GM18909 (cell line): ENCODE measurements around the gene PGAP1.

ENCODE experiments used
- ATAC-seq: cut with Tn5 transposase; IDR thresholded peaks from one replicate; pipeline ENCODE4 v1.9.1; 2021; ENCODE audit warnings: mild to moderate bottlenecking; ENCODE audit not compliant: unreplicated experiment, poor library complexity

The PGAP1 gene

DNA sequence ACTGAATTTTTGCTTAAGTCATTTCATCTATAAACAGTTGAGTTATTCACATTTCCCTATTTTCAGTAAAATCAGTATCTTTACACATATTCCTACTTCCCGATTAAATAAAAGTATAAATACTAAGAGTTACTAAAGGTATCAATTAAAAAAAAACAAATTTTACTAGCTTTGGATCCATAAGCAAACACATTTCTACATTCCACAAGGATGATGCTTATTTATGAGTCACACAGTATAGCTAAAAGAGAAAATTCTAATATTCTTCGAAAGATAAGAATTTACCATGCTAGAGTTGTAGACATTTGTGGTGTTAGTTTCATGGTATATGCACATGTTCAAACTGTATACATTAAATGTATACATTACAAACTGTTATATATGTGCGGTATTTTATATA lies 23.7 kb downstream of the PGAP1 start:
- no peak for ATAC-seq

DNA sequence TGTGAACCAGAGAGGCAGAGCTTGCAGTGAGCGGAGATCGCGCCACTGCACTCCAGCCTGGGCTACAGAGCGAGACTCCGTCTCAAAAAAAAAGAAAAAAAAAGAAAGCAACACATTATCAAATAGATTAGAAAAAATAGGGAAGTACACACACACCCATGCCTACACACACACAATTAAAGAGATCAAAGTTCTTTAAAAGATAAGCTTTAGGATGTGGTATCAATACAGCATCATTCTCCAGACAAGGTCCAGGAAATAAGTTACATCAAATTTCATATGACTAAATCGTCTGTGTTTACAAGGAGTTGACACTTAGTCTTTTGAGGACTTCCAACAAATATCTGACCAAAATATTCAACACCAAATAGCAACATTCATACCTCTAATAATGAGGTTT lies 25.7 kb downstream of the PGAP1 start:
- ATAC-seq: no peak

DNA sequence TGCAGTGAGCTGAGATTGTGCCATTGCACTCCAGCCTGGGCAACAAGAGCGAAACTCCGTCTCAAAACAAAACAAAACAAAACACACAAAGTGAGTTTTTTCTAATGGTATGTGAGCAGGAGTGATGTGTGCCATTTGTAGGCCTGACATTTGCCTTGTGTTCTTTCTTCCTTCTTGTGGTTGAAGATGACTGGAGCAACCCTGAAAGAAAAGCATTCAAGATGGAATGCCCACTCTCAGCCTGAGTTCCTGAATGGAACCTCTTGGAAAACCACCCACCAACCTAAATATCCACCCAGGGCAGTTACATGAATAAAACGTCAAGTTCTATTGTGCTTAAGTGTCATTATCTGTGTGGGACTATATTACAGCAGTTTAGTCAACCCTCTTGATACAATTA lies 26.5 kb downstream of the PGAP1 start:
- no peak for ATAC-seq

DNA sequence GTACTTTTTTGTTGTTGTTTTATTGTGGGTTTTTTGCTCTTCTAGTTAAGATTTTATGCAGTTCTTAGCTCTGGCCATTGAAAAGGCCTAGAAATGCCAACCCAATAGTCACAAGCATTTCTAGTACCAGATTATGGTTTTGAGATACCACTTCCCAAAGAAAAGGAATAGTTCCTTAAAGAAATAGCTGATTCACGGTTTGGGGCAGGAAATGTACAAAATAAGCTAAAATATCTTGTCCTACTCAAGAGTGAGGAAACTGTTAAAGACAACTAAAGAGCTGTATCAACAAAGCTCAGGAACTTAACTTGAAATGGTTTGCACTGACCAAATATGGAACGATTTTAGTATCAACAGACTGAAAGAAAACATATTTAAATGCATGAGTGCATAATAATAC lies 35.4 kb downstream of the PGAP1 start:
- no peak for ATAC-seq

DNA sequence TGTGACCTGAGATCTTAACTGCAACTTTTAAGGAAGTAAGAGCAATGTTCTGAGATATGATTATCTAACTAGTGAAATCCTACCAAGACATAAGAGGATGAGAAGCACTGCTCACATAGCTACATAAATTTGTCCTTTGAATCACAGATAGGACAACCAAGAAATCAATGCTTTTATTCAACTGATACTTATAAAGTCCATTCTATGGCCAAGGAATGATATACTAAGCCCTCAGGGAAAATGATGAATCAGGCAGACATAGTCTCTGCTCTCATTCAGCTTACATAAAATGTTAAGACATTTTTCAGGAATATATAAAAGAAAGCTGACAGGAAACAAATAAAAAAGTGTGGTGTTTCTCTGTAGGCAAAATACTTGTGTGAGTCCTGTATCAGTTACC lies 39.1 kb downstream of the PGAP1 start:
- no peak for ATAC-seq

DNA sequence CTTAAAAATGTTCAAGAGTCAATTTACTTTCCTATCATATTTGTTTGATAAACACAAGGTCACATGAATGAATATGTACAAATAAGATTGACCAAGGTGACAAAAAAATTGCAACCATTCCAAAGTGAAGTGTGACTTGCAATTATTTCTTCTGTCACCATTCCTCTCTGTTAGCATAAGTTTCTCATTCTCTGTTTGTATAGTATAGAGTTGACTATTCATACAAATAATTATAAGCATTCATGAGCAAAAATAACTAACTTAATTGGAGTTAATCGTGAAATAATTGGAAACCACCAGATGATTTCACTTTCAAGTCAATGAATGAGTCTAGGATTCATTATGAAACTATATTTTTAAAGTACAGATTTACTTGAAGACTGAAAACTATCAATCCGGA lies 42.1 kb downstream of the PGAP1 start:
- no peak for ATAC-seq

DNA sequence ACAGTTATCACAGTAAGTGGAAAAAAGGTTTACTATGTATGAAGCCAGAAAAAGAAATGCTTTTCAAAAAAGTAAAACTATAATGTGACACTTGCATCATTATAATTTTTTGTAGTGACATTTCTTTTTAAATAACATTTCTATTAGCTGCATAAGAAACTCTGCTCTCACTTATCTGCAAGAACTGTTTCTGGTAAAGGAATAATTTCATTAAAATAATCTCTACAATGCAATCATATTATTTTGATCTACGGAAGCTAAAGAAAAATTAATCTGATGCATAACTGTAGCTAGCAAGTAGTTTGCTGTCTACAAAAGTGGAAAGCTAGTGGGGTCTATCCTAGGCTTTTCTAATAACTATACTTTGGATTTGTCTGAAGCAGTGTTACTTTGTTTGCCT lies 50.1 kb downstream of the PGAP1 start:
- ATAC-seq: no peak

DNA sequence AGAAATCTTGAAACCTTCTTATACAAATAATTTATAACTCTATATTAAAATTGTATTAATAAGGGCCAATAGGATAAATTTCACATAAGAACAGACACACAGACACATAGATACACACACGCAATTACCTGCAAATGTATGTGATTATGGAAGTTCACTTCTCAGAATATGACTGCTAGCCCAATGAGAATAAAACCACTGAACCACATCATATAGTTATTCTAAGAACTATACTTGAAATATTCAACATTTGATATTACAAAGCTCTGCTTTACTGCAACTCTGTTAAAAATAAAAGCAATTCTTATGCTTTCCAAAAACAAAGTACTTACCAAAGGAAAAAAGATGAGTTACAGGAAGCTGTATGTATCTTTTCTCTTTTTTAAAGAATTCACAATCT lies 51.1 kb downstream of the PGAP1 start:
- ATAC-seq: no peak

DNA sequence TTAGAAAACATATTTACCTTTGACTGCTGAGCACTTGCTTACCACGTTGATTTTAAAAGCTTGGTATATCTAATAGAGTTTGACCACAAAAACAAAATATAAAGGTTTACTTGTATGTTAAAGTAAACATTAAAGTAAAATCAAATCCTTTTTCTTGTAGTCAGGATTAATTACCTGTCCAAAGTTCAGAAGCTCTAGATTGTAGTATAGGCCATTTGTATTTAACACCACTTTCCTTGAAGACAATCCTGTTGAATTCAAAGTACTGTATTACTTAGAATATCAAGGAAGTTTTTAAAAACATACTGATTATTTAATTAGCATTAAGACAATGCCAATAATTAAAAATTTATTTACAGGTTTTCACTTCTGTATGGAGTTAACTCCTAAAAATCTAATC lies 53.0 kb downstream of the PGAP1 start:
- ATAC-seq: no peak

DNA sequence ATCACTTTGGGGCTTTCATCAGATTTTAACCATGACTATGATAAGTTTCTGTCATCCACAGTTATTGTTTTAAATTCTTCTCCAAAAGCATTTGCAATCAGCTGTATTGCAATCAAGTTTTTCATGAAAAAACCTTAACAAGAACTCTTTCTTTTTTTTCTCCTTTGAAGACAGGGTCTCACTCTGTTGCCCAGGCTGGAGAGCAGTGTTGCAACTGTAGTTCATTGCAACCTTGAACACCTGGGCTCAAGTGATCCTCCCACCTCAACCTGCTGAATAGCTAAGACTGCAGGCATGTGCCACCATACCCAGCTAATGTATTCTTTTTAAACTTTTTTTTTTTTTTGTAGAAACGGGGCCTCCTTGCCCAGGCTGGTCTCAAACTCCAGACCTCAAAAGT lies 71.9 kb downstream of the PGAP1 start:
- ATAC-seq: no peak

DNA sequence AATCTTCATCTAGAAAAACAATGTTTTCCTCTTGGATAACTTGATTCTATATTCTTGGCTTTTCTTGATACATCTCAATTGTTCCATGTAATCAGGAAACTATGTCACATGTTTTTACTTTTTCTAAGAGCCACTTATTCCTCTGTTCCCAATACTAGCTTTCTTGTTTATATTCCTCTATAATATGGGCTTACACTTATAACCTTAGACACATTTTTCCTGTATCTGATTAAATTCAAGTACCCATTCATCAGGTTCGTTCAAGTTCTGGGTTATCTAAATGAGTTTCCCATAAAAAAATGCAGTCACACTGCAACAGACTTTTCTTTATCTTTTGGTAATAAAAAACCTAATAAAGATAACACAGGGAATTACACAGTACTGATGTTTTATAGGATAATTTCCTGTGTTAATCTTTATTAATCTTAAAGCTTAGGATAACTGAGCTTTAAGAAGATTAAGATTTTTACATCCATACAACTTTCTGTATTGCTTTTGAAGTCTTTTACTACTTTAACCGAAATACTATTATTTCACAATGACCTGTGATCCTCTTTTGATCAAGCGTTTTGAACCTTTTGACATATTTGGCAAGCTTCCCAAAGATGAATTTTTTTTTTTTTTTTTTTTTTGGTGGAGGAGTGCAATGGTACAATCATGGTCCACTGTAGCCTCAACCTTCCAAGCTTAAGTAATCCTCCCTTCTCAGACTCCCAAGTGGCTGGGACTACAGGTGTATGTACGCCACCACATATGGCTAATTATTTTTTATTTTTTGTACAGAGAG lies 73.0 kb downstream of the PGAP1 start:
- ATAC-seq: no peak

DNA sequence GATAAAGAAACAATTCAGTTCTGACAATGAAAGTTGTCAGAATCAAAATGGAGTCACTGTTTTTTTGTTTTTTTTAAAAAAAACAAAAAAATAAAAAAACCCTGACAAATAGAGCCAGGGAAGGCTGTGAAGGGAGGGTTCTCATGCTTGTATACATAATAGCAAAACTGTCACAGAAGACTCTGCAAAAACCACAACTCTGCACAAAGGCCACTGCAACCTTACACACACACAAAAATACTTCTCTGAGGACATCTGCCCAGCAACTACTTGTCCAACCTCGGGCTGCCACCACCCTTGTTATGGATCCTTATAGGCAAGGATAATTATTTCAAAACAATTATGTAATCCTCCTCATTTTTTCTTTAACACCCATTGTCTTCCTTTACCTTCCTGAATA lies 75.4 kb downstream of the PGAP1 start:
- no peak for ATAC-seq

DNA sequence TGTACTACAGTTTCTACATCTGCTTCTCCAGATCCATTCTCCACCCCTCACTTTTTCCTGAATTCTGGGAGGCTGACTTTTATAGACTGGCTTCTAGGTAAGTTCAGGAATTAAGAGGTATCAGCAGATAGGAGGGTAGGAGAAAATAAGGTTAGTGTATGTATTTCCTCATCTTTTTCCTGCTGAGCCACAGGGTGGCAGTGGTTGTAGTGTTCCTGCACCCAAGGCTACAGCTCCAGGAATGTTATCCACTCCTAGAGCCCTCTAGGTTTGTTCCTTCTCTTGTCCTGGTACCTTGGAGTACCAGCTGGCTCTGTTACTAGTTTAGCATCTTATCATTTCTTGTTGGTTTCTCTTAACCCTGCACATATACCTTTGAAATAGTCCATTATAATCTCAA lies 76.6 kb downstream of the PGAP1 start:
- ATAC-seq: no peak

DNA sequence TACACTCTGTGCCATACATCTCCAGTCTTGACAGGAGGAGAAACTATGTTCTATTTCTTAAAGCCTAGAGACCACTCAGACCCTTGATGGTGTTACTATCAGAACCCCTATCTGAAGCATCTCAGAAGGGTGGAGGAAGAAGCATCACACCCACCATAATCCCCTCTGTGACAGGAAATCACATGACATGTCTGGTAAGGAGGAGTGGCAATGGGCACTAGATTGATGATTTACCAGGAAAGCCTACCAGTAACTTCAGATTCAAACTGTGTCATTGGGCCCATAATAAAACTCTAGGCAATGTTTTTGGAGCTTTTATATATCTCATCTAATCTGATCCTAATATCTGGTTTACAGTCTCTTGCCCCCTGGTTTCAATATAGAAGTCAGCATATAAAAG lies 80.2 kb downstream of the PGAP1 start:
- ATAC-seq: no peak

DNA sequence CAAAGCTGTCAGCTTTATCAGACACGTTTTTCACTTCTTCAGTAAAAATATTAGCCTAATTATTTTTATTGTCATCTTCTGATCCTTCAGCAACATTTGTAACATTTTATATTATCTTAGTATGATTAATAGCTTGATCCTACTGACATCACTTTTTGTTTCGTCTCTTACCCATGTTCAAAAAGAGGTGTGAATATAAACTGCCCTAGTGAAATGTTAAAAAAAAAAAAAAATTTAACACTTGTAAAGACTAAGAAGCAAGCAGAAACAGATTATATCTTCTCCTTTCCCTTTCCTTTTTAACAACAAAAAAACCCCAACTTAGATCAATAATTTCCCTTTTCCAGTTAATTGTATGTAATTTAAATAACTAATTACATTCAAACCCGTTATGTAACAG lies 81.1 kb downstream of the PGAP1 start:
- ATAC-seq: no peak

DNA sequence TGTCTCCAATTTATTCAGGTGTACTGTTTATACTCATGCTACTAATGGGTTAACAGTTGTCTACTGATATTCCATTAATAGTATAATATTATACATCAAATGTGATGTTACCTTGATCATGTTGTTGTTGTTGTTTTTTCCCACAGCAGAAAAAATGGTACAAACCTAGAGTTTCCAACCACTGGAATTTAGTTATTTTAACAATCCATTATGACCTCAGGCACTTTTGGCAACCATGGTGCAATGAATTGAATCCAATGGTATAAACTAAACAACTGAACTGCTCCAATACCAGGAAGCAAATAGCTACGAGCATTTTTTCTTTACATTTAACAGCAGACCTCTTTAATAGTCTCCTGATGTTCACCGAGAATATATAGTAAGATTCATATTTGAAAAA lies 86.3 kb downstream of the PGAP1 start:
- no peak for ATAC-seq

DNA sequence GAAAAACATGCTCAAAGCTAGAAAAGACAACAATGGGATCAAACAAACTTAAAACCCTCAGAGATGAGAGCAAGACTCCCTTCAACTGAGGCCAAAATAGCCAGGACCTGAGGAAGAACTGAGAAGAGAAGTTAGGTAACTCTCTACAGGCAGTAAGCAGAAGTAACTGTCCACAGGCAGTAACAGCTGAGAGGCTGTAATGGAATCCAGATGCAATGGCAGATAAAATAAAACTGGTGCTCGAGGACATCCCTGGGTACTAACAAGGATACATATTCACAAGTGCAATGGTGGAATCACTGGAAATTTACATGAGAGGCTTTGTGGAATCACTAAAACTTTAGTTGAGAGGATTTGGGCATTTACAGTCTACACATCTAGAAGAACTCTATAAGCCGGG lies 86.9 kb downstream of the PGAP1 start:
- ATAC-seq: no peak

DNA sequence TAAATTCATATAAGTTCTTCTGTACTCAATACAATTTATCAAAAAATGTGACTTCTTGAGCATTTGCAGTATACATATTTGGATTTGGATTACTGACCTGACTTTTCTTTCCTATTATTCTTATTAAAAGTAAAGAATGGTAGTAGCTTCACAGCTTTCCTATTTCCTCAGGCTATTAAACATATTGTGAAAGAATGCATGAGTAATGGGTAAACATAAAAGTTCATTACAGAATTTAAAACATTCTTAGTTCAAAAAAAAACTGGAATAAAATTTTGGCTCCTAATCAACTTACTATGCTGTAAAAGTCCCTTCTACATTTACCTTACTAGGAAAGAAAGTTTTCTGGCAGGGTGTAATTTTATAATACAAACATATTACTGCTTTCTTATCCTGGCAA lies 90.1 kb downstream of the PGAP1 start:
- no peak for ATAC-seq

DNA sequence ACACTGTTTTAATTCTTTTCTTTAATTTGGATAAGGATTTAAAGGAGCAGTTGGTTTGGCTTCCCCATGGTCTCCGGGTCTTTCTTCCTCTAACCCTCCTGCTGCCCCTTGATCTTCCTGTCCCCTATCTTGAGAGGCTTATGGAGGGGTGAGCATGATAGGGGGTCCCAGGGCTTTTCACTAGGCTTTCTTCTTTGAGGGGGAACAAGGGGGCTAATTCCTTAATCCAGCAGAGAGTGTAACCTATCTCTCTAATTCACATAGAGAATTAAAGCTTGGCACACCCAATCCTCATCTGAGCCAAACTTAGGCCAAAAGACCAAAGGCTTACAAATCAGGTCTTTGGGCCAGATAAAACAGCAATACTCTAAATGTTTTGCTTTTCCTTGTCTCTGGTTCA lies 95.8 kb downstream of the PGAP1 start:
- no peak for ATAC-seq

DNA sequence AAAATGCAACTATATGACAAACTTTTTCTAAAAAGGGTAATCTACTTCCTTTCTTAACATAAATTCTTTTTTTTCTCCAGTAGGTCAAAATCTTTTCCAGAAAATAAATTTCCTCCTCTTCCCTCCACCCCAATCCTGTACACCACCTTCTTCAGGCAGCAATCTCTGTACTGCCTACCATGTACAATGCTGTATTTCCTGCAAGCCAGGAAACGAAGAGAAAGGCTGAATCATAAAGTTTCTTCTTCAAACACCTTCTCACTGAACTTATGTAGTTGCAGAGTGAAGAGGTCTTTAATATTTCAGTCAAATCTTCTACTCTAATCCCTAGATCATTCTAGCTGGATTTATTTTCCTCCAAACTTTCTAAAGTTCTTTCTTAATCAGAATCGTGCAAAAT lies 99.2 kb downstream of the PGAP1 start:
- no peak for ATAC-seq

DNA sequence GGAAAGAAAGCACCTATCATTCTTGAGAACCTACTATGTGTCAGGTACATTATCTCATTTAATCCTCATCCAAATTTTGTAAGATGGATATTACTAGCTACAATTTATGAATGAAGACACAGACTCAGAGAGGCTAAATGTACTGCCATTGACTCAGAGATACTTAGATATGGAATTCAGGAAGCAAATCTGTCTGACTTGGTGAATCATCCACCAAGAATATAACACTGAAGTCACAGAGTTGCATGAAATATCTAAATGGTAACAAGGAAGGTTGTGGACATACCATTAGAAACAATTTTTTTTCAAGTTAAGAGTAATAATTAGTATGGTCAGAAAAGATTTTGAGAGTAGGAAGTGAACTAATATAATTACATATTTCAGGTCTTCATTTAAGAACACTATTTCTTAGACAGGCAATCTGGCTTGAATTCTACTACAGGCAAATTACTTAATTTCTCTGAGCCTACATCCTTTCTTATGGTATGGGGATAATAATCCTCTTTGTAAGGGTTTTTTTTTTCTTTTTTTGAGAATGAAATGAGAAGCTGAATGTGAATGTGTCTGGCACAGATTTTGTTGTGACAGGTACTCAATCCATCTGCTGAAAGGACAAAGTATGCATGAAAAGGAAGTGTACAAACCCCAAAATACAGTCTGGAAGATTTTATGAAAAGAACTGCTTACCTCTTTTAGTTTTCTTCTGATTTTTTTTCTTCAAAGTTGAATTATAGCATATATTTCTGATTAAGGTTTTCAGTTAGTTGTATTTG lies 102.6 kb downstream of the PGAP1 start:
- ATAC-seq: no peak

DNA sequence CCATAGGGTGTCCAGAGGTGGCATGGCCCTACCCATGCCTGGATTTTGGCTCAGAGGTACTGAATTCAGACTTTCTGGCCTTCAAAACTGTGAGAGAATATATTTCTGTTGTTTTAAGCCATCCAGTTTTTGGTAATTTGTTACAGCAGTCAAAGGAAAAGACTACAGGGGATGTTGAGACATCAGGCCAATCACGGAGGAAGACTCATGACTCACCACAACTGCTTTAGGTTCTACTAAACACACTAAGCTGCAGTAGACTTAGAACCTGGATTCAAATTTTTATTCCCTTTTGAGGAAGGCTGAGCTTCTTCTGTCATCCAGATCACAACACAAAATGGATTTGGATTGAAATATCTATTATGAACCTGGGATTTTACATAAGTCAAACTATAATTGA lies 105.3 kb downstream of the PGAP1 start:
- ATAC-seq: no peak
